WTC11 (cell line): ENCODE results near the gene HNRNPC. TPM values are rescaled to one million over a fixed set of nuclear protein-coding genes. Genes with fewer than 3 reads are reported as not detected.

ENCODE experiments used
- ATAC-seq: fragments of 200-7000 bp; cut with Tn5 transposase; 2 replicates; pipeline ENCODE4 v1.10.0; 2021; ENCODE audit warnings: mild to moderate bottlenecking, moderate library complexity
- CTCF ChIA-PET: fragments of 300-600 bp; sonication (Branson Sonifier 250); formaldehyde crosslinking; loops from one replicate; lab custom pipeline; 2021; ENCODE audit warnings: antibody characterized with exemption; lab: Charles Lee
- POLR2A ChIA-PET: fragments of 350-600 bp; sonication (Branson Sonifier 250); formaldehyde crosslinking; loops from one replicate; lab custom pipeline; 2021; ENCODE audit warnings: antibody characterized with exemption; lab: Charles Lee
- DNase-seq: peaks from one replicate; pipeline ENCODE4 v3.0.0; 2021; ENCODE audit warnings: low spot score
- H3K27ac Mint-ChIP-seq: 2 replicates; pipeline ENCODE4 v1.8.0; 2021; ENCODE audit warnings: mixed read lengths
- H3K27me3 Mint-ChIP-seq: 2 replicates; pipeline ENCODE4 v1.8.0; 2021; ENCODE audit warnings: low read depth, mild to moderate bottlenecking, moderate library complexity, mixed read lengths
- H3K36me3 Mint-ChIP-seq: 2 replicates; pipeline ENCODE4 v1.8.0; 2021; ENCODE audit warnings: mixed read lengths
- H3K4me1 Mint-ChIP-seq: 2 replicates; pipeline ENCODE4 v1.8.0; 2022; ENCODE audit warnings: mixed read lengths
- H3K4me3 Mint-ChIP-seq: 2 replicates; pipeline ENCODE4 v1.8.0; 2021; ENCODE audit warnings: mild to moderate bottlenecking, moderate library complexity, mixed read lengths
- H3K9me3 Mint-ChIP-seq: 2 replicates; pipeline ENCODE4 v1.8.0; 2021; ENCODE audit warnings: mixed read lengths
- CBFB ChIP-seq: sonication (generic); formaldehyde crosslinking; IDR thresholded peaks from 2 replicates; pipeline ENCODE4 v1.8.1; 2022; ENCODE audit warnings: mild to moderate bottlenecking, low read depth, missing genetic modification reagents
- ETV6 ChIP-seq: sonication (generic); formaldehyde crosslinking; IDR thresholded peaks from 2 replicates; pipeline ENCODE4 v1.8.1; 2022; ENCODE audit warnings: mild to moderate bottlenecking, missing genetic modification reagents
- IRF2 ChIP-seq: sonication (generic); formaldehyde crosslinking; IDR thresholded peaks from 2 replicates; pipeline ENCODE4 v1.8.0; 2022; ENCODE audit warnings: low read depth, missing genetic modification reagents, borderline replicate concordance
- RORB ChIP-seq: fragments of 250-450 bp; sonication (Bioruptor Pico); IDR thresholded peaks from 2 replicates; pipeline ENCODE4 v1.9.0; 2021; ENCODE audit warnings: mild to moderate bottlenecking
- total RNA-seq: library from RNA; stranded (reverse); gene quantifications from 3 replicates; pipeline ENCODE4 v1.2.3, GENCODE V29; 2021
- TF ChIP-seq, protein P1 (sequence below): sonication (generic); formaldehyde crosslinking; IDR thresholded peaks from 2 replicates; pipeline ENCODE4 v1.8.1; 2022; ENCODE audit warnings: missing genetic modification reagents, borderline replicate concordance
- TF ChIP-seq, protein P2 (sequence below): fragments of 250-450 bp; sonication (Bioruptor Pico); IDR thresholded peaks from 2 replicates; pipeline ENCODE4 v1.8.0; 2021; ENCODE audit warnings: mild to moderate bottlenecking
- TF ChIP-seq, protein P3 (sequence below): sonication (generic); formaldehyde crosslinking; conservative IDR thresholded peaks from 2 replicates; pipeline ENCODE4 v1.8.1; 2023; ENCODE audit warnings: mild to moderate bottlenecking, low read depth, missing genetic modification reagents, moderate library complexity
- TF ChIP-seq, protein P4 (sequence below): sonication (generic); formaldehyde crosslinking; IDR thresholded peaks from 2 replicates; pipeline ENCODE4 v1.8.0; 2022; ENCODE audit warnings: missing genetic modification reagents
- TF ChIP-seq, protein P5 (sequence below): sonication (generic); formaldehyde crosslinking; IDR thresholded peaks from 2 replicates; pipeline ENCODE4 v1.8.1; 2022; ENCODE audit warnings: mild to moderate bottlenecking, moderate library complexity, missing genetic modification reagents
- TF ChIP-seq, protein P6 (sequence below): fragments of 250-450 bp; sonication (Bioruptor Pico); conservative IDR thresholded peaks from 2 replicates; pipeline ENCODE4 v1.9.0; 2021; ENCODE audit warnings: mild to moderate bottlenecking
- TF ChIP-seq, protein P7 (sequence below): sonication (generic); formaldehyde crosslinking; IDR thresholded peaks from 2 replicates; pipeline ENCODE4 v1.8.0; 2023; ENCODE audit warnings: mild to moderate bottlenecking, missing genetic modification reagents

Gene HNRNPC
- total RNA-seq, 1 experiment from 2014 or later, result 982 TPM

DNA sequence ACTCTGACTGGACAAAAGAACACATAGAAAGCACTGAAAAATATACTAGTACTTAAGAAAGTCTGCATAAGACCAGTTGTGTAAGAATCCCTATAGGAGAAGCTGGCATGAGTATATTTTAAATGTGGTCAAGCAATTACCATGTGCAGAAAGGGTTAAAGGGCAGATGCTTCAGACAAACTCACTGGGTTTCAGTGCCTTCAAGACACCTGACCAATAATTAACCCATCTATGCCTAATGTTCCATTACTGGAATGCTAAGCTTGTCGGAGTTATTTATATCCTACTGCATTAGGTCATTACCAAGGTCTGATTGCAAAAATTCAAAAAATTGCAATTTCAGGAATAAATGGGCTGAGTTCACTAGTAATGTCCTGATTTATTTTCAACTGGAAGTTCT, 41.3 kb downstream of the HNRNPC start:
- Mint-ChIP-seq H3K27me3 (no peaks in the 10 kb centered on the region), H3K4me3 (no peak overlapping the region), H3K36me3 (peaks cover 84% of the 10 kb centered on the region), H3K27ac (peak overlapping the region; percentile 54; the same call in 1 of the 2 replicates), H3K4me1 (peaks cover 35% of the 10 kb centered on the region), H3K9me3 (no peaks in the 10 kb centered on the region)
- POLR2A ChIA-PET, result no interaction called here
- ATAC-seq, result no peak
- TF ChIP-seq, protein P1, sequence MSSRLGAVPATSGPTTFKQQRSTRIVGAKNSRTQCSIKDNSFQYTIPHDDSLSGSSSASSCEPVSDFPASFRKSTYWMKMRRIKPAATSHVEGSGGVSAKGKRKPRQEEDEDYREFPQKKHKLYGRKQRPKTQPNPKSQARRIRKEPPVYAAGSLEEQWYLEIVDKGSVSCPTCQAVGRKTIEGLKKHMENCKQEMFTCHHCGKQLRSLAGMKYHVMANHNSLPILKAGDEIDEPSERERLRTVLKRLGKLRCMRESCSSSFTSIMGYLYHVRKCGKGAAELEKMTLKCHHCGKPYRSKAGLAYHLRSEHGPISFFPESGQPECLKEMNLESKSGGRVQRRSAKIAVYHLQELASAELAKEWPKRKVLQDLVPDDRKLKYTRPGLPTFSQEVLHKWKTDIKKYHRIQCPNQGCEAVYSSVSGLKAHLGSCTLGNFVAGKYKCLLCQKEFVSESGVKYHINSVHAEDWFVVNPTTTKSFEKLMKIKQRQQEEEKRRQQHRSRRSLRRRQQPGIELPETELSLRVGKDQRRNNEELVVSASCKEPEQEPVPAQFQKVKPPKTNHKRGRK (CRISPR knock-in tag), result no peak
- TF ChIP-seq CBFB (CRISPR knock-in tag) (no peak), ETV6 (no peak), IRF2 (CRISPR knock-in tag) (no peak), RORB (no peak)
- TF ChIP-seq, protein P2, sequence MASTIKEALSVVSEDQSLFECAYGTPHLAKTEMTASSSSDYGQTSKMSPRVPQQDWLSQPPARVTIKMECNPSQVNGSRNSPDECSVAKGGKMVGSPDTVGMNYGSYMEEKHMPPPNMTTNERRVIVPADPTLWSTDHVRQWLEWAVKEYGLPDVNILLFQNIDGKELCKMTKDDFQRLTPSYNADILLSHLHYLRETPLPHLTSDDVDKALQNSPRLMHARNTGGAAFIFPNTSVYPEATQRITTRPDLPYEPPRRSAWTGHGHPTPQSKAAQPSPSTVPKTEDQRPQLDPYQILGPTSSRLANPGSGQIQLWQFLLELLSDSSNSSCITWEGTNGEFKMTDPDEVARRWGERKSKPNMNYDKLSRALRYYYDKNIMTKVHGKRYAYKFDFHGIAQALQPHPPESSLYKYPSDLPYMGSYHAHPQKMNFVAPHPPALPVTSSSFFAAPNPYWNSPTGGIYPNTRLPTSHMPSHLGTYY (CRISPR knock-in tag), result no peak
- TF ChIP-seq, protein P3, sequence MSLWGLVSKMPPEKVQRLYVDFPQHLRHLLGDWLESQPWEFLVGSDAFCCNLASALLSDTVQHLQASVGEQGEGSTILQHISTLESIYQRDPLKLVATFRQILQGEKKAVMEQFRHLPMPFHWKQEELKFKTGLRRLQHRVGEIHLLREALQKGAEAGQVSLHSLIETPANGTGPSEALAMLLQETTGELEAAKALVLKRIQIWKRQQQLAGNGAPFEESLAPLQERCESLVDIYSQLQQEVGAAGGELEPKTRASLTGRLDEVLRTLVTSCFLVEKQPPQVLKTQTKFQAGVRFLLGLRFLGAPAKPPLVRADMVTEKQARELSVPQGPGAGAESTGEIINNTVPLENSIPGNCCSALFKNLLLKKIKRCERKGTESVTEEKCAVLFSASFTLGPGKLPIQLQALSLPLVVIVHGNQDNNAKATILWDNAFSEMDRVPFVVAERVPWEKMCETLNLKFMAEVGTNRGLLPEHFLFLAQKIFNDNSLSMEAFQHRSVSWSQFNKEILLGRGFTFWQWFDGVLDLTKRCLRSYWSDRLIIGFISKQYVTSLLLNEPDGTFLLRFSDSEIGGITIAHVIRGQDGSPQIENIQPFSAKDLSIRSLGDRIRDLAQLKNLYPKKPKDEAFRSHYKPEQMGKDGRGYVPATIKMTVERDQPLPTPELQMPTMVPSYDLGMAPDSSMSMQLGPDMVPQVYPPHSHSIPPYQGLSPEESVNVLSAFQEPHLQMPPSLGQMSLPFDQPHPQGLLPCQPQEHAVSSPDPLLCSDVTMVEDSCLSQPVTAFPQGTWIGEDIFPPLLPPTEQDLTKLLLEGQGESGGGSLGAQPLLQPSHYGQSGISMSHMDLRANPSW (CRISPR knock-in tag), result no peak
- TF ChIP-seq, protein P4, sequence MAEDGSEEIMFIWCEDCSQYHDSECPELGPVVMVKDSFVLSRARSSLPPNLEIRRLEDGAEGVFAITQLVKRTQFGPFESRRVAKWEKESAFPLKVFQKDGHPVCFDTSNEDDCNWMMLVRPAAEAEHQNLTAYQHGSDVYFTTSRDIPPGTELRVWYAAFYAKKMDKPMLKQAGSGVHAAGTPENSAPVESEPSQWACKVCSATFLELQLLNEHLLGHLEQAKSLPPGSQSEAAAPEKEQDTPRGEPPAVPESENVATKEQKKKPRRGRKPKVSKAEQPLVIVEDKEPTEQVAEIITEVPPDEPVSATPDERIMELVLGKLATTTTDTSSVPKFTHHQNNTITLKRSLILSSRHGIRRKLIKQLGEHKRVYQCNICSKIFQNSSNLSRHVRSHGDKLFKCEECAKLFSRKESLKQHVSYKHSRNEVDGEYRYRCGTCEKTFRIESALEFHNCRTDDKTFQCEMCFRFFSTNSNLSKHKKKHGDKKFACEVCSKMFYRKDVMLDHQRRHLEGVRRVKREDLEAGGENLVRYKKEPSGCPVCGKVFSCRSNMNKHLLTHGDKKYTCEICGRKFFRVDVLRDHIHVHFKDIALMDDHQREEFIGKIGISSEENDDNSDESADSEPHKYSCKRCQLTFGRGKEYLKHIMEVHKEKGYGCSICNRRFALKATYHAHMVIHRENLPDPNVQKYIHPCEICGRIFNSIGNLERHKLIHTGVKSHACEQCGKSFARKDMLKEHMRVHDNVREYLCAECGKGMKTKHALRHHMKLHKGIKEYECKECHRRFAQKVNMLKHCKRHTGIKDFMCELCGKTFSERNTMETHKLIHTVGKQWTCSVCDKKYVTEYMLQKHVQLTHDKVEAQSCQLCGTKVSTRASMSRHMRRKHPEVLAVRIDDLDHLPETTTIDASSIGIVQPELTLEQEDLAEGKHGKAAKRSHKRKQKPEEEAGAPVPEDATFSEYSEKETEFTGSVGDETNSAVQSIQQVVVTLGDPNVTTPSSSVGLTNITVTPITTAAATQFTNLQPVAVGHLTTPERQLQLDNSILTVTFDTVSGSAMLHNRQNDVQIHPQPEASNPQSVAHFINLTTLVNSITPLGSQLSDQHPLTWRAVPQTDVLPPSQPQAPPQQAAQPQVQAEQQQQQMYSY (CRISPR knock-in tag), result no peak
- TF ChIP-seq, protein P5, sequence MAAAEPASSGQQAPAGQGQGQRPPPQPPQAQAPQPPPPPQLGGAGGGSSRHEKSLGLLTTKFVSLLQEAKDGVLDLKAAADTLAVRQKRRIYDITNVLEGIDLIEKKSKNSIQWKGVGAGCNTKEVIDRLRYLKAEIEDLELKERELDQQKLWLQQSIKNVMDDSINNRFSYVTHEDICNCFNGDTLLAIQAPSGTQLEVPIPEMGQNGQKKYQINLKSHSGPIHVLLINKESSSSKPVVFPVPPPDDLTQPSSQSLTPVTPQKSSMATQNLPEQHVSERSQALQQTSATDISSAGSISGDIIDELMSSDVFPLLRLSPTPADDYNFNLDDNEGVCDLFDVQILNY (CRISPR knock-in tag), result no peak
- TF ChIP-seq, protein P6, sequence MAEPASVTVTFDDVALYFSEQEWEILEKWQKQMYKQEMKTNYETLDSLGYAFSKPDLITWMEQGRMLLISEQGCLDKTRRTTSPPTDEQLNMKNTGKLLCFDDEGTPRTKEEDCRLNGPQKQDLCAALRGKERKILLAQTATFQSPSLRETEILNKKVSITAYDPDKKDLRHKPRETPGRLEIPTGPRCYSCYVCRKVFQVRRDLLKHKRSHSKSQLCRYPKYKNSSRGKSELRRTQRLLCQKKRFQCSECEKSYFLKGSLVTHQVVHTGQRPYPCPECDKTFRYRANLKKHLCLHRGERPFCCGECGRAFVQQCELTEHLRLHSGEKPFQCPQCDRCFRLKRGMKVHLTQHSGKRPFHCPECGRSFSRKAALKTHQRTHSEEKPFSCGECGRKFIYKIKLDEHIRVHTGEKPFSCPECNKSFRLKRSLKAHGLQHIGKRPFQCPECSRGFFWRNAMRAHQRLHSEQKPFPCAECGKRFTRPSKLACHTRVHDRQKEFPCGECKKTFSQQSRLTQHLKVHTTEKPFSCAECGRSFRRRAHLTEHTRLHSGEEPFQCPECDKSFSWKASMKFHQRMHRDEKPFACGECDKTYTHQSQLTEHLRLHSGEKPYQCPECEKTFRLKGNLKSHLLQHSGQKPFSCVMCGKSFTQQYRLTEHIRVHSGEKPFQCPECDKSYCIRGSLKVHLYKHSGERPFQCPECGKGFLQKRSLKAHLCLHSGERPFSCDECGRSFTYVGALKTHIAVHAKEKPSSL (CRISPR knock-in tag), result no peak
- TF ChIP-seq, protein P7, sequence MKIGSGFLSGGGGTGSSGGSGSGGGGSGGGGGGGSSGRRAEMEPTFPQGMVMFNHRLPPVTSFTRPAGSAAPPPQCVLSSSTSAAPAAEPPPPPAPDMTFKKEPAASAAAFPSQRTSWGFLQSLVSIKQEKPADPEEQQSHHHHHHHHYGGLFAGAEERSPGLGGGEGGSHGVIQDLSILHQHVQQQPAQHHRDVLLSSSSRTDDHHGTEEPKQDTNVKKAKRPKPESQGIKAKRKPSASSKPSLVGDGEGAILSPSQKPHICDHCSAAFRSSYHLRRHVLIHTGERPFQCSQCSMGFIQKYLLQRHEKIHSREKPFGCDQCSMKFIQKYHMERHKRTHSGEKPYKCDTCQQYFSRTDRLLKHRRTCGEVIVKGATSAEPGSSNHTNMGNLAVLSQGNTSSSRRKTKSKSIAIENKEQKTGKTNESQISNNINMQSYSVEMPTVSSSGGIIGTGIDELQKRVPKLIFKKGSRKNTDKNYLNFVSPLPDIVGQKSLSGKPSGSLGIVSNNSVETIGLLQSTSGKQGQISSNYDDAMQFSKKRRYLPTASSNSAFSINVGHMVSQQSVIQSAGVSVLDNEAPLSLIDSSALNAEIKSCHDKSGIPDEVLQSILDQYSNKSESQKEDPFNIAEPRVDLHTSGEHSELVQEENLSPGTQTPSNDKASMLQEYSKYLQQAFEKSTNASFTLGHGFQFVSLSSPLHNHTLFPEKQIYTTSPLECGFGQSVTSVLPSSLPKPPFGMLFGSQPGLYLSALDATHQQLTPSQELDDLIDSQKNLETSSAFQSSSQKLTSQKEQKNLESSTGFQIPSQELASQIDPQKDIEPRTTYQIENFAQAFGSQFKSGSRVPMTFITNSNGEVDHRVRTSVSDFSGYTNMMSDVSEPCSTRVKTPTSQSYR (CRISPR knock-in tag), result no peak
- DNase-seq, result no peak
- CTCF ChIA-PET, result no interaction called here
